H54 (cell line): Measurements from ENCODE around the gene SLC6A19.
"Not testable (repeated sequence)": the region's sequence is repeated elsewhere in the genome, so short reads cannot be mapped to it uniquely, and the experiment has no call there.

Experiments used
- DNase-seq: peaks from one replicate; pipeline ENCODE4 v3.0.0; 2011; ENCODE audit warnings: low spot score, mixed read lengths; ENCODE audit not compliant: insufficient read length
- FAIRE-seq: peaks from 3 replicates; lab custom pipeline; 2011; peaks lifted over from hg19 to GRCh38; lab: Jason Lieb, UNC
- POLR2A ChIP-seq: IDR thresholded peaks from 2 replicates; pipeline ENCODE4 v1.6.1; 2011; ENCODE audit warnings: low read depth, mild to moderate bottlenecking, low read length

The SLC6A19 gene

DNA sequence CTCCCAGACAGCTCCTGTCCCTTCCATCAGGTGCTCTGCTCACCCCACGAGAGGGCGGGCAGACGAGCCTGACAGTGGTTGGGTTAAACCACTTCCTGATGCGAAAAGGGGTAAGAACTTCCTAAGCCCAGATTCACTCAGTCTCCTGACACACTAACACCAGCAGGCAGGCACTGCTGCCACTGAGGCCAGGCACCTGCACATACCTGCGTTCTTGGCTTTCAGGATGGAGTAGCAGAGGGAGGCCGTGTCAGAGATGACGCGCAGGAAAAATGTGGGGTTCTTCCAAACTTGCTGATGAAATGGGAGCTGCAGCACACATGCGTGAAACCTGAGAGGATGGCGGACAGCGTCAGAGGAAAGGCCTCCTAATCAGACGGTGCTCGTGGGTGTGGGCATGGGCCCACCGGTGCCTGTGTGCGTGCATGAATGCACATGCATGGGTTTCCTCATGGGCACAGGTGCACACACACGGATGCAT is 53.7 kb downstream of the SLC6A19 start:
- DNase-seq: no peak

DNA sequence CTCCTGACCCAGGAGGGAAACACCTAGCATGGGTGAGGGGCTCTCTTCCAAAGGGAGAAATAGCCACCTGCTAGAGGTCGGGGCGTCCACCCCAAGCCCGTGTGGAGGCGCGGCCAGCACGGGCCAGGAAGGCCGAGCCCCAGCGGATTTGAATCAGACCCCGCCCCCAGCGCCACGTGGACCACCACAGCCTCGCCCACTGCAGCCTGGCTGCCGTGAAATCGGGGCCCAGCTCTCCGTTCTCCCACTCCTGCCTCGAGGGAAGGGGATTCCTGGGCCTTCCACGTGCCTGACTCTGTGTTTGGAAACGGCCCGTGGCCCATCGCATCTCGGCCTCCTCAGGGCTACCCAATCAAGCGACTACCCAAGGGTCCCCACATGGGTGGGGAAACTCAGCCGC is 55.4 kb downstream of the SLC6A19 start:
- FAIRE-seq: no peak
- TF ChIP-seq POLR2A: no peak
- DNase-seq: no peak

More for the DNA sequence above, 53.7 kb downstream of the SLC6A19 start:
- no peak for FAIRE-seq
- no peak for TF ChIP-seq POLR2A

DNA sequence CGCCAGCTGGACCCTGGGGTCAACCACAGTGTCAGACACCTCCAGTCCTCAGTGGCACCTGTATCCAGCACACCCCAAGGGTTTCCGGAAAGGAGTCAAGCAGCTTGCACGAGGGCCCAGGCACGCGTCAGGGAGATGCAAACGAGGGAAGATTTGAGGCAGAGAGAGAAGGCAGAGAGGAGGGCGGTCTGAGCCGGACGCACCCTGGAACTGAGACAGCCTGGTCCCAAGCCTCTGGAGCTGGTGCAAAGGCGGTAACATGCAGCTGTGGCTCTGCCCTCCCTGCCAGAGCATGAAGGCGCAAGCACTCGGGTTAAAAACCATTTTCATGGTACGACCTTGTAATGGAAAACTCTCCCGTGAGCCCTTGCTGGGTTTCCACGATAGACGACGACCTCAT is 56.0 kb downstream of the SLC6A19 start:
- no peak for TF ChIP-seq POLR2A
- FAIRE-seq (no peak), DNase-seq (no peak)

DNA sequence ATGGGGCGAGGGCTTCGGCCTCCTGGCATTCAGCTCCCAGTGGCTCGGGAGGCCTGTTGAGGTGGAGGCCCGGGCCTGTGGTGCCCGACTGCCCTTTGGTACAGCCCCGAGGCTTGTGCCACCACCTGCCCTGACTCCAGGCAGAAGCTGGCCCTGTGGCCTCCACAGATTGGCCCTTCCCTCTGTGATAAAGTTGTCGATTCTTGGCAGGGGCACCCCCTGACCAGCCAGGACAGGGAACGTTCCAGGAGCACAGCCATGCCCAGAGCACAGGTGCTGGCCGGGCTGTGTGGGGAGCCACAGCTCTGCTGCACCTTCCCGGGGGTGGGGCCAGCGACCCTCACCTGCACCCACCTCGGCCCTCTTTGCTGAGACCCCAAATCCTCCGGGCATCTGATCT is 56.4 kb downstream of the SLC6A19 start:
- no peak for FAIRE-seq
- DNase-seq: no peak
- TF ChIP-seq POLR2A: no peak

DNA sequence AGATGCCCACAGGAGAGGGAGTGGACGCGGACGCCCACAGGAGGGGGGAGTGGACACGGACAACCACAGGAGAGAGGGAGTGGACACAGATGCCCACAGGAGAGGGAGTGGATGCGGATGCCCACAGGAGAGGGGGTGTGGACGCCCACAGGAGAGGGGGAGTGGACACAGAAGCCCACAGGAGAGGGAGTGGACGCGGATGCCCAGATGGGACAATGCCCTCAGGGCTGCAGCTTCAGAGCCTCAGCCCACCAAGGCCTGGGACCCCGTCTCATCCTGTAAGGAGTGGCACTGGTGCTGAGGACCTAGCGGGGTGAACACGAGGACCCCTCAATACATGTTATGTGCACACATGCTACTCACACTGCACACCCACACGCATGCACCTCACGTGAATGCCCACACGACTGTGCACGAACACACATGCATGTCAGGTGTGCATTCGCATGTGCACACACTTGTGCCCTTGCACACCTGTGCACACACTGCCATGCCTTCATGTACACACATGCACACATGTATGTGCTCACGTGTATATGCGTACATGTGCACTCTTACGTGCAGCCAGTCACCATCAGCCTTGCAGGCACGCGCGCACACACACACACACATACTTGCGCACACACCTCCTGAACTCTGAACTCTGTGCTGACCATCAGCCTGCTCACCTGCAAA is 58.5 kb downstream of the SLC6A19 start:
- FAIRE-seq: no peak
- DNase-seq: no peak
- no peak for TF ChIP-seq POLR2A

DNA sequence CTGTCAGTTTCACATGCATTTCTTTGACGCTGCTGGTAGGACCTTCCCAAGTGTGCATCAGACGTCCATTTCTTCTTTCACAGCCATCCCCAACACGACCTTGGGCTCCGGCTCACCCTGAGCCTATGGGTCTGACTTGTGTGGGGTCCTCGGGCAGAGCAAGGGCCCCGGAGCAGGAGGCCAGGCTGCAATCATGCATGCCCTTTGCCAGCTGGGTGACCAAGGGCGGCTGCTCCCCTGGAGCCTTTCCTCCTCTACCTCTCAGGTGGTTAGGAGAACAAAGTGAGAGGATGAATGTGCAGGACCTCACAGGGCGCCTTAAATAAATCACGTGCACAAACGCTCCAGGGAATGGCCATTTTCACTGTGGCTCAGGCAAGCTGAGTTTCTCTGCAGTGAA is 60.2 kb downstream of the SLC6A19 start:
- no peak for TF ChIP-seq POLR2A
- DNase-seq (no peak), FAIRE-seq (no peak)

DNA sequence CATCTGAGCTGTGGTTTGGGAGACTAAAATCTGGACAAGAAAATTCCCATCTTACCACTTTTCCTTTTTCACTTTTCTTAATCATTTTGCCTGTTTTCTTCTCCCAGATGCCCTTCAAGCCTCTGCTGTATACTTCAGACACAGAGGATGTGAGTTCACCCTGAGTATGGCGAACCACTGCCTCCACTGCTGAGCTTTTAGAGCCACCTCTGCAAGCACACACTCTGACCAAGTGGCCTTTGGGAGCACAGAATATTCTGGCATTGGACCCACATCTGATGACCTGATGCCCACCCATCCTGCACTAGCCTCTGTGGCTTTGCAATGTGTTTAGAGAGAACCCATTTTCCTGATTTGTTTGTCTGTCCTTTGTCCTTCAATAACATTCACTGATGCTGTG is 61.0 kb downstream of the SLC6A19 start:
- no peak for FAIRE-seq
- DNase-seq: no peak
- TF ChIP-seq POLR2A: no peak

DNA sequence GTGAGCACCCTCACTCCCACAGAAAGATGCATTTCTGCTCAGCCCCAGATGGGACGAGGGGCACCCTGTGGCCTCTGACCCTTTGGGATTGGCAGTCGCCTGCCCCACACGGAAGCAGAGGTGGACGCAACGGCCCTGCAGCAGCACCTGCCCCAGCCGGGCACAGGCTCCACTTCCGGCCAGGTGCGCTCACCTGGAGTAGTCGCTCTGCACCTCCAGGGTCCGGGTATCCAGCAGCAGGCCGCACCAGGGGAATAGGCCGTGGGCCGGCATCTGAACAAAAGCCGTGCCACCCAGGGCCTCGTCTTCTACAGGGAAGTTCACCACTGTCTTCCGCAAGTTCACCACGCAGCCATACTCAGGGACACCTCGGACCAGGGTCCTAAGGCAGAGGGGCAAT is 62.8 kb downstream of the SLC6A19 start:
- FAIRE-seq (no peak), DNase-seq (no peak)
- TF ChIP-seq POLR2A: no peak

DNA sequence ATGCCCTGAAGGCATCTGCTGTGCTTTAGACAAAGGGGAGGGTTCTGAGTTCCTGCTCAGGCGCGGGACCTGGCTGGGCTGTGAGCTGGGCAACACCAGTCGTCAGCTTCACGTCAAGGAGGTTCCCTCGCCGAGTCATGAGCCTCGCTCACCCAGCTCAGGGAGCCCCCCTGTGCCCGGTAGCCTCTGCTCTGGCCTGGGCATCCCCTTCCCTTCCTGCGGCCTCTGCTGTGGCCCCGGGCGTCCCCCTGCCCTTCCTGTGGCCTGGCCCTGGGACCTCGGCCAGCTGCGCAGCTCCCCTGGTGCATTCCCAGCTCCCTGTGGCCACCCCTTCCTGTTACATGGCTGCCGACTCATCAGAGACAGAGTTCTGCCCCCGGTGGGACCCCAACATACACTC is 63.6 kb downstream of the SLC6A19 start:
- no peak for FAIRE-seq
- no peak for TF ChIP-seq POLR2A
- DNase-seq: no peak

DNA sequence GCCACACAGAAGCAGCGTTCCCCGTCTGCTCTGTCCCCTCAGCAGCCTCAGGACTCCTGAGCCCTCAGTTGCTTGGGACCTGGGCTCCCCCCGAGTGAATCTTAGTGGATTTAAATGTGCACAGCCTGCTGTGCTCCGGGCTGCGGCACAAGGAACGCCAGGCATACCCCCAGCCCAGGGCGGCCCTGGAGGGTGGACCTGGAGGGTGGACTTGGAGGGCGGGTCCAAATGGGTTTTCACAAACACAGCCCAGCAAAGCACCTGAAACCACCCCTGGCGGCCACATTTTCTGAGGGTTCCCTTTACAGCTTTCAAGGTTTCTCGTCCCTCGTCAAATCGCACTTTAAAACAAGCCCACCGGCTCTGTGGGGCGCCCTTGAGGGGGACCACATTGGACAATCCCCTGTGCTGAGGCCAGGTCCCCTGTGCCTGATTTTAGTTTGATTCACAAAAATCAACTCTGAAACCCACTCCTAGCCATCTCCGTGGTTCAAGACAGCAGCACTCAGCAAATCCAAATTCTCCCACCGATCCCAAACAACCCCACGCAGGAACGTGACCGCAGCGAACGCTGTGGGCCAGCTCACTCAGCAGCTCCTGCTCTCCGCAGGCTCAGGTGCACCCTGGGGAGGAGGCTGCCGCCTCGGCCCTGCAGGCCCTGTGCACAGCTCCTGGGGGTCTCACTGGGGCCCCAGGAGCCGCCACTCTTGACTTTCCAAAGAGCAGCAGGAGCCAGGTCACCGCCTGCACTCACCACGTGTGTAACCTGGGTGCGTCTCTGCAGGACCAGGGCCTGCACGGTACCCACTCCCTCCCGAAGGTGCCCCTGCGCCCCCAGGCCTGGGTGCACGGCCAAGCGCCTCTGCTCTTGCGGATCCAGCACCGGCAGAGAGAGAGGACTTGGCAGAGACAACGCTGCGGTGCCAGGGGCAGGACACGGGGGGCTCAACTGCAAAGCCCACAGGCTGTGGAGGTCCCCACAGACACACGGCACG is 64.4 kb downstream of the SLC6A19 start:
- FAIRE-seq (no peak), DNase-seq (no peak)
- no peak for TF ChIP-seq POLR2A

DNA sequence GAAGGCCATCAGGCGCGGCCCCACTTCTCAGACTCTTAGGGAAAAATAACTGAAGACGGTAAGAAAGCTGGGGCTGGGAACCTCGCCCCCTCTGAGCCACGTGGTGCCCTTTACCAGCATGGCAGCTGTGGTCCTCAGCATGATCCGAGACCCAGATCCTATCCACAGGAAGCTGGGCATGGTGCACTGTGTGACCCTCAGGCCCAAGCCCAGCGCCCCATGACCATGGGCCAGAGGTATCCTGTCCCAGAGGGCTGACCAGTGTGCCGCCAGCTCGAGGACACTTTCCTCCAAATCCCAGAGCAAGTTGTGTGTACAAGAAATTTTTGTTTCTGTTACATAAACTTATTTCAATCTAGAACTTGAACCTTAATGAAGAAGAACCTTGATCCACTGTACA is 65.4 kb downstream of the SLC6A19 start:
- DNase-seq (no peak), FAIRE-seq (no peak)
- TF ChIP-seq POLR2A: no peak

DNA sequence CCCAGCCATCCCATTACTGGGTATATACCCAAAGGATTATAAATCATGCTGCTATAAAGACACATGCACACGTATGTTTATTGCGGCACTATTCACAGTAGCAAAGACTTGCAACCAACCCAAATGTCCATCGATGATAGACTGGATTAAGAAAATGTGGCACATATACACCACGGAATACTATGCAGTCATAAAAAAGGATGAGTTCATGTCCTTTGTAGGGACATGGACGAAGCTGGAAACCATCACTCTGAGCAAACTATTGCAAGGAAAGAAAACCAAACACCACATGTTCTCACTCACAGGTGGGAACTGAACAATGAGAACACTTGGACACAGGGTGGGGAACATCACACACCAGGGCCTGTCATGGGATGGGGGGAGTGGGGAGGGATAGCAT is 66.1 kb downstream of the SLC6A19 start:
- FAIRE-seq, DNase-seq: not testable (repeated sequence)

DNA sequence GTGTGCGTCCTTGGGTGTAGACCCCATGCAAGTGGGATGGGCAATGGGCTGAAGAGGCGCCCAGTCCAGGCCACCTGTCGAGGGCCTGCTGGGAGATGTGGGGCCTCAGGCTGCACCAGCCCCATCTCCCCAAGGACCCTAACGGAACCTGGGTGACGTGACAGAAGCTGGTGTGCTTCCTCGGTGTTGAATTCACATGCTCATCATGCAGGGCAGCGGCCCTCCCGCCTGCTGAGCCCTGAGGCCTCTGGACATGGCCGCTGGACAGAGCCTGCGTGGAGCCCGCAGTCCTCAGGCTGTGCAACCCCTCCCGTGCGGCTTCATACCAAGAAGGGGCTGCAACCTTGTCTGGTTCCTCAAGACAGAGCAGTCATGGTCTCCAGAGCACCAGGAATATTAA is 66.7 kb downstream of the SLC6A19 start:
- no peak for TF ChIP-seq POLR2A
- no peak for DNase-seq
- no peak for FAIRE-seq

DNA sequence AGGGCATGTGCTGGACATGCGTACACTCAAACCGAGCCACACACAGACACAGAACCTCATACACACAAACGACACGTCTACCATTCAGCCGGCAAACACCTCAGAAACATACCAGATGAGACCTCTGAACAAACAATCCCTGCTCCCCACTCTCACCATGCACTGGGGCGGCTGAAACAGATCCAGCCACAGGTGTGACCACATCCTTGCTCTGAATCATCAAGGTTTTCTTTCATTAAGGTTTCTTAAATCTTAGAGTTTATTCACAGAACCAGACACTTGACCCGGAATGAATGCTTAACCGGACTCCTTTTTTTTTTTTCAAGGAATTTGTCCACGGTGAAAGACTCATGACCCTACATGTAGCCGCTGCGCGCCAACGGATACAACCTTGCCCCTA is 67.3 kb downstream of the SLC6A19 start:
- TF ChIP-seq POLR2A: no peak
- DNase-seq (no peak), FAIRE-seq (no peak)
